Hepatocyte (in vitro differentiated cells): ENCODE results near the gene PDHX. TPM values are rescaled to one million over a fixed set of nuclear protein-coding genes. Genes with fewer than 3 reads are reported as not detected.

Experiments used
- DNase-seq: peaks from one replicate; pipeline ENCODE4 v3.0.0-alpha.2; 2016; ENCODE audit warnings: low spot score
- H2AFZ ChIP-seq: fragments of 200-600 bp; sonication (generic); 2 replicates; pipeline ENCODE4 v1.6.0; 2016; ENCODE audit warnings: antibody characterized with exemption, mild to moderate bottlenecking
- H3K27ac ChIP-seq: fragments of 200-600 bp; sonication (generic); 2 replicates; pipeline ENCODE4 v1.5.1; 2016; ENCODE audit warnings: mild to moderate bottlenecking
- H3K27me3 ChIP-seq: fragments of 200-600 bp; sonication (generic); 2 replicates; pipeline ENCODE4 v1.6.1; 2016
- H3K36me3 ChIP-seq: fragments of 200-600 bp; sonication (generic); replicated peaks from 2 replicates; pipeline ENCODE4 v1.5.1; 2016; ENCODE audit warnings: low read depth; ENCODE audit not compliant: insufficient read depth
- H3K4me1 ChIP-seq: fragments of 200-600 bp; sonication (generic); 2 replicates; pipeline ENCODE4 v1.5.1; 2016; ENCODE audit warnings: mild to moderate bottlenecking, moderate library complexity; ENCODE audit not compliant: insufficient read depth
- H3K4me2 ChIP-seq: fragments of 200-600 bp; sonication (generic); 2 replicates; pipeline ENCODE4 v1.6.0; 2016
- H3K4me3 ChIP-seq: fragments of 200-600 bp; sonication (generic); 2 replicates; pipeline ENCODE4 v1.5.1; 2016; ENCODE audit warnings: mild to moderate bottlenecking
- H3K79me2 ChIP-seq: fragments of 200-600 bp; sonication (generic); 2 replicates; pipeline ENCODE4 v1.6.0; 2017; ENCODE audit warnings: mild to moderate bottlenecking
- H3K9me2 ChIP-seq: fragments of 200-600 bp; sonication (generic); replicated peaks from 2 replicates; pipeline ENCODE4 v1.6.0; 2017; ENCODE audit warnings: mild to moderate bottlenecking; ENCODE audit not compliant: insufficient read depth
- H3K9me3 ChIP-seq: fragments of 200-600 bp; sonication (generic); 2 replicates; pipeline ENCODE4 v1.5.1; 2016; ENCODE audit warnings: low read depth, mild to moderate bottlenecking
- H4K20me1 ChIP-seq: fragments of 200-600 bp; sonication (generic); 2 replicates; pipeline ENCODE4 v1.6.0; 2016; ENCODE audit warnings: mild to moderate bottlenecking; ENCODE audit not compliant: insufficient read depth, poor library complexity, severe bottlenecking
- EZH2 ChIP-seq: fragments of 200-600 bp; sonication (generic); IDR thresholded peaks from 2 replicates; pipeline ENCODE4 v1.6.1; 2016; ENCODE audit warnings: antibody characterized with exemption, mild to moderate bottlenecking, borderline replicate concordance
- EZH2phosphoT487 ChIP-seq: fragments of 200-600 bp; sonication (generic); IDR thresholded peaks from one replicate; pipeline ENCODE4 v1.6.1; 2018; ENCODE audit warnings: antibody characterized with exemption, mild to moderate bottlenecking, low read depth, moderate library complexity; ENCODE audit not compliant: unreplicated experiment, severe bottlenecking
- WGBS: methylation state at CpG from one replicate; pipeline ENCODE4 v1.1.6; 2016; ENCODE audit warnings: low lambda C conversion rate; ENCODE audit errors: missing lambda C conversion rate; 5-methylcytosine and 5-hydroxymethylcytosine counted together
- polyA plus RNA-seq: library from polyadenylated mRNA; unstranded; fragments of >200 nt; fragmentation: Nextera tagmentation; extraction: Ambion mirVana; gene quantifications from 2 replicates; pipeline ENCODE4 v1.2.1, GENCODE V29; 2016
- total RNA-seq: library from RNA; depleted of rRNA; stranded (reverse); fragments of >200 nt; gene quantifications from 2 replicates; pipeline ENCODE4 v1.2.3, GENCODE V29; 2014
- TF ChIP-seq, protein P1 (sequence below): fragments of 200-600 bp; sonication (generic); IDR thresholded peaks from 2 replicates; pipeline ENCODE4 v1.5.1; 2016; ENCODE audit warnings: antibody characterized with exemption, mild to moderate bottlenecking; ENCODE audit not compliant: poor library complexity

PDHX gene
- total and polyA plus RNA-seq, 2 experiments from 2014 or later: 44.8 to 46.8 TPM

DNA sequence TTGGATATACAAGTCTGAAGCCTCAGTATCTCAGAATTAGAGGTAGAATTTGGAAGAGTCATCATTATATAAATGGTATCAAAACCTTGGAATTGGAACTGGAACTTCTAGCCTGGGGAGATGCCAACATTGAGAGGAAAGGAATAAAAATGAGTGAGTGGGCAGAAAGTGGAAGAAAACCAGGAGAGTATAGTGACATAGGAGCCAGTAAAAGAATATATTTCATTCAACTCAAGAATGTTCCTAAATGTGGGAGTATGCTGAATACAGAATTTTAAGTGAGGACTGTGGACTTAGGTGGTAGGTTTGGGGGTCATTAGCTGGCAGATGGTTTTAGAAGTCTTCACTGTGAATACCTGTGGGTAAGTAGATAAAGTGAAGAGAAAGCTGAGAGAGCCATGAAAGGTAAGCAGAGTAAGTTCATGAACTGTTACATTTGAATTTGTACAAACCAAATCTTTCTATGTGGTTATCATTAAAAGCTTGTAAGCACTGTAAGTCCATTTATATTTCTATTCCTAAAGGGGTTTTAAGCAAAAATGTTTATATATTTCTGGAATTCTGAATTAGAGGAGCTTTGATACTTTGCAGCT, 60.2 kb downstream of the PDHX start:
- no peaks in the 10 kb centered on the region for H3K9me3 ChIP-seq
- H3K4me2 ChIP-seq: peak overlapping the region; percentile 23
- no peak overlapping the region for H3K4me3 ChIP-seq
- H3K27ac ChIP-seq: peak overlapping the region; percentile 12
- H3K4me1 ChIP-seq: peaks cover 12% of the 10 kb centered on the region
- TF ChIP-seq, protein P1, sequence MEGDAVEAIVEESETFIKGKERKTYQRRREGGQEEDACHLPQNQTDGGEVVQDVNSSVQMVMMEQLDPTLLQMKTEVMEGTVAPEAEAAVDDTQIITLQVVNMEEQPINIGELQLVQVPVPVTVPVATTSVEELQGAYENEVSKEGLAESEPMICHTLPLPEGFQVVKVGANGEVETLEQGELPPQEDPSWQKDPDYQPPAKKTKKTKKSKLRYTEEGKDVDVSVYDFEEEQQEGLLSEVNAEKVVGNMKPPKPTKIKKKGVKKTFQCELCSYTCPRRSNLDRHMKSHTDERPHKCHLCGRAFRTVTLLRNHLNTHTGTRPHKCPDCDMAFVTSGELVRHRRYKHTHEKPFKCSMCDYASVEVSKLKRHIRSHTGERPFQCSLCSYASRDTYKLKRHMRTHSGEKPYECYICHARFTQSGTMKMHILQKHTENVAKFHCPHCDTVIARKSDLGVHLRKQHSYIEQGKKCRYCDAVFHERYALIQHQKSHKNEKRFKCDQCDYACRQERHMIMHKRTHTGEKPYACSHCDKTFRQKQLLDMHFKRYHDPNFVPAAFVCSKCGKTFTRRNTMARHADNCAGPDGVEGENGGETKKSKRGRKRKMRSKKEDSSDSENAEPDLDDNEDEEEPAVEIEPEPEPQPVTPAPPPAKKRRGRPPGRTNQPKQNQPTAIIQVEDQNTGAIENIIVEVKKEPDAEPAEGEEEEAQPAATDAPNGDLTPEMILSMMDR: no peak
- TF ChIP-seq EZH2phosphoT487 (no peak), EZH2 (no peak)
- no peak for DNase-seq
- peaks cover 5% of the 10 kb centered on the region for H3K79me2 ChIP-seq
- no peaks in the 10 kb centered on the region for H3K36me3 ChIP-seq
- no peaks in the 10 kb centered on the region for H3K27me3 ChIP-seq
- no peak overlapping the region for H2AFZ ChIP-seq
- no peaks in the 10 kb centered on the region for H4K20me1 ChIP-seq
- no peaks in the 10 kb centered on the region for H3K9me2 ChIP-seq

GRCh38 chr11:34977089-34977912, 60.9 kb downstream of the PDHX start:
- Histone ChIP-seq H3K4me1 (peaks cover 12% of the 10 kb centered on the region), H3K27me3 (no peaks in the 10 kb centered on the region), H3K4me2 (peak overlapping the region; percentile 23), H4K20me1 (no peaks in the 10 kb centered on the region), H3K9me3 (no peaks in the 10 kb centered on the region), H3K9me2 (no peaks in the 10 kb centered on the region), H3K79me2 (peaks cover 5% of the 10 kb centered on the region), H3K27ac (peak overlapping the region; percentile 12), H3K36me3 (no peaks in the 10 kb centered on the region), H3K4me3 (no peak overlapping the region), H2AFZ (no peak overlapping the region)
- WGBS: 42% methylated on average over 6 of the region's 6 CpGs
- no peak for TF ChIP-seq EZH2
- TF ChIP-seq EZH2phosphoT487: no peak
- TF ChIP-seq, protein P1: no peak
- DNase-seq: no peak

- Histone ChIP-seq H2AFZ (no peak overlapping the region), H3K9me2 (no peaks in the 10 kb centered on the region), H3K36me3 (no peaks in the 10 kb centered on the region), H3K79me2 (peaks cover 5% of the 10 kb centered on the region), H3K9me3 (no peaks in the 10 kb centered on the region), H3K27ac (no peak overlapping the region), H3K4me1 (peaks cover 12% of the 10 kb centered on the region), H3K27me3 (no peaks in the 10 kb centered on the region), H3K4me3 (no peak overlapping the region), H3K4me2 (no peak overlapping the region), H4K20me1 (no peaks in the 10 kb centered on the region)
- 72% methylated on average over 7 of the region's 7 CpGs for WGBS
- TF ChIP-seq EZH2 (no peak), EZH2phosphoT487 (no peak)
- TF ChIP-seq, protein P1: no peak
- no peak for DNase-seq
These were observed 62.1 kb downstream of the PDHX start for GRCh38 chr11:34978236-34979191.
